ENCODE results near the gene AQP6. TPM values are rescaled to one million over a fixed set of nuclear protein-coding genes. Genes with fewer than 3 reads are reported as not detected.

AQP6 gene
- total RNA-seq, 1 donor from 2014 or later: not detected

- no peak for TF ChIP-seq CTCF (IDR thresholded peaks at IDR 0.05; ENCODE audit: borderline replicate concordance)
- intact Hi-C loops (cut with micrococcal nuclease): no loop called here
- no peak overlapping the region for H3K27ac ChIP-seq (replicated peaks)
- no peaks in the 10 kb centered on the region for H3K36me3 ChIP-seq
- H3K4me1 ChIP-seq: peaks cover 16% of the 10 kb centered on the region
- no peak for DNase-seq
- no peaks in the 10 kb centered on the region for H3K27me3 ChIP-seq (ENCODE audit: low read depth)
- H3K9me3 ChIP-seq (replicated peaks): no peaks in the 10 kb centered on the region
- no peak overlapping the region for H3K4me3 ChIP-seq
These were observed 47.1 kb upstream of the AQP6 start for GRCh38 chr12:49925433-49926204.

- H3K4me3 ChIP-seq: no peak overlapping the region
- H3K27me3 ChIP-seq (ENCODE audit: low read depth): no peaks in the 10 kb centered on the region
- H3K36me3 ChIP-seq: no peaks in the 10 kb centered on the region
- H3K27ac ChIP-seq (replicated peaks): no peak overlapping the region
- no peak for TF ChIP-seq CTCF (IDR thresholded peaks at IDR 0.05; ENCODE audit: borderline replicate concordance)
- DNase-seq: no peak
- intact Hi-C loops (cut with micrococcal nuclease): no loop called here
- no peaks in the 10 kb centered on the region for H3K9me3 ChIP-seq (replicated peaks)
- no peaks in the 10 kb centered on the region for H3K4me1 ChIP-seq
These were observed 44.3 kb upstream of the AQP6 start for GRCh38 chr12:49928471-49928870.

GRCh38 chr12:49929581-49929980, 43.2 kb upstream of the AQP6 start:
- Histone ChIP-seq H3K9me3 (replicated peaks) (no peaks in the 10 kb centered on the region), H3K27me3 (ENCODE audit: low read depth) (no peaks in the 10 kb centered on the region), H3K36me3 (no peaks in the 10 kb centered on the region), H3K4me1 (no peaks in the 10 kb centered on the region), H3K27ac (replicated peaks) (no peak overlapping the region), H3K4me3 (no peak overlapping the region)
- no peak for TF ChIP-seq CTCF (IDR thresholded peaks at IDR 0.05; ENCODE audit: borderline replicate concordance)
- intact Hi-C loops (cut with micrococcal nuclease): no loop called here
- no peak for DNase-seq

- Histone ChIP-seq H3K9me3 (replicated peaks) (no peaks in the 10 kb centered on the region), H3K27me3 (ENCODE audit: low read depth) (no peaks in the 10 kb centered on the region), H3K4me1 (no peaks in the 10 kb centered on the region), H3K36me3 (no peaks in the 10 kb centered on the region), H3K4me3 (no peak overlapping the region), H3K27ac (replicated peaks) (no peak overlapping the region)
- intact Hi-C loops (cut with micrococcal nuclease): no loop called here
- DNase-seq: no peak
- TF ChIP-seq CTCF (IDR thresholded peaks at IDR 0.05; ENCODE audit: borderline replicate concordance): no peak
These were observed 42.0 kb upstream of the AQP6 start for GRCh38 chr12:49930515-49931288.

- peaks cover 8% of the 10 kb centered on the region for H3K27me3 ChIP-seq (ENCODE audit: low read depth)
- no peak for TF ChIP-seq CTCF (IDR thresholded peaks at IDR 0.05; ENCODE audit: borderline replicate concordance)
- intact Hi-C loops (cut with micrococcal nuclease): no loop called here
- no peak overlapping the region for H3K27ac ChIP-seq (replicated peaks)
- no peaks in the 10 kb centered on the region for H3K9me3 ChIP-seq (replicated peaks)
- no peak overlapping the region for H3K4me3 ChIP-seq
- no peaks in the 10 kb centered on the region for H3K36me3 ChIP-seq
- no peak for DNase-seq
- no peaks in the 10 kb centered on the region for H3K4me1 ChIP-seq
These were observed 40.7 kb upstream of the AQP6 start for GRCh38 chr12:49932023-49932422.
